H9 (cell line): Measurements from ENCODE around the gene WEE2. TPM values are rescaled to one million over a fixed set of nuclear protein-coding genes. Genes with fewer than 3 reads are reported as not detected.

ENCODE experiments used
- DNase-seq: peaks from one replicate; pipeline ENCODE4 v3.0.0-alpha.2; 2017
- H2AFZ ChIP-seq: one replicate; pipeline ENCODE4 v1.6.1; 2013; ENCODE audit warnings: mild to moderate bottlenecking, low read length, control low read depth, moderate library complexity
- H2AK5ac ChIP-seq: 2 replicates; pipeline ENCODE4 v1.6.1; 2013; ENCODE audit warnings: low read length, control low read depth, mixed read lengths; ENCODE audit not compliant: insufficient read length
- H2BK120ac ChIP-seq: one replicate; pipeline ENCODE4 v1.6.1; 2013; ENCODE audit warnings: low read depth, mild to moderate bottlenecking, low read length, control low read depth, inconsistent platforms; ENCODE audit not compliant: poor library complexity, severe bottlenecking
- H2BK12ac ChIP-seq: 2 replicates; pipeline ENCODE4 v1.6.1; 2013; ENCODE audit warnings: low read length, control low read depth, mixed read lengths, low read depth; ENCODE audit not compliant: insufficient read length
- H2BK15ac ChIP-seq: 2 replicates; pipeline ENCODE4 v1.6.1; 2013; ENCODE audit warnings: low read depth, low read length, control low read depth
- H2BK20ac ChIP-seq: one replicate; pipeline ENCODE4 v1.6.1; 2013; ENCODE audit warnings: low read depth, mild to moderate bottlenecking, low read length, control low read depth, inconsistent platforms; ENCODE audit not compliant: poor library complexity, severe bottlenecking
- H2BK5ac ChIP-seq: 2 replicates; pipeline ENCODE4 v1.6.1; 2013; ENCODE audit warnings: low read length, control low read depth, mixed read lengths; ENCODE audit not compliant: insufficient read length
- H3K14ac ChIP-seq: 2 replicates; pipeline ENCODE4 v1.6.1; 2013; ENCODE audit warnings: low read length, control low read depth; ENCODE audit not compliant: insufficient read depth
- H3K18ac ChIP-seq: 2 replicates; pipeline ENCODE4 v1.6.1; 2013; ENCODE audit warnings: low read depth, mild to moderate bottlenecking, mixed read lengths, low read length, control low read depth; ENCODE audit not compliant: insufficient read length
- H3K23ac ChIP-seq: 2 replicates; pipeline ENCODE4 v1.6.1; 2013; ENCODE audit warnings: low read length, control low read depth, mixed read lengths, low read depth; ENCODE audit not compliant: insufficient read length
- H3K23me2 ChIP-seq: 2 replicates; pipeline ENCODE4 v1.6.1; 2013; ENCODE audit warnings: low read depth, mild to moderate bottlenecking, mixed read lengths, low read length, control low read depth; ENCODE audit not compliant: insufficient read length, poor library complexity, severe bottlenecking
- H3K27ac ChIP-seq: 2 replicates; pipeline ENCODE4 v1.5.1; 2013; ENCODE audit warnings: low read length, control low read depth, mixed read lengths, low read depth; ENCODE audit not compliant: insufficient read length
- H3K27me3 ChIP-seq: 2 replicates; pipeline ENCODE4 v1.6.1; 2013; ENCODE audit warnings: low read length, control low read depth, inconsistent platforms; ENCODE audit not compliant: insufficient read depth
- H3K4ac ChIP-seq: 2 replicates; pipeline ENCODE4 v1.6.1; 2013; ENCODE audit warnings: low read depth, mild to moderate bottlenecking, control low read depth, inconsistent platforms, low read length, moderate library complexity
- H3K4me1 ChIP-seq: 2 replicates; pipeline ENCODE4 v1.6.1; 2013; ENCODE audit warnings: low read length, control low read depth, inconsistent platforms; ENCODE audit not compliant: insufficient read depth
- H3K4me2 ChIP-seq: 2 replicates; pipeline ENCODE4 v1.6.1; 2013; ENCODE audit warnings: low read length, control low read depth, mixed read lengths; ENCODE audit not compliant: insufficient read length, insufficient read depth
- H3K56ac ChIP-seq: 2 replicates; pipeline ENCODE4 v1.6.1; 2013; ENCODE audit warnings: low read depth, mild to moderate bottlenecking, mixed read lengths, low read length, control low read depth; ENCODE audit not compliant: insufficient read length
- H3K79me1 ChIP-seq: 2 replicates; pipeline ENCODE4 v1.6.1; 2013; ENCODE audit warnings: low read depth, mild to moderate bottlenecking, moderate library complexity, low read length, control low read depth, inconsistent platforms; ENCODE audit not compliant: insufficient read depth, poor library complexity, severe bottlenecking
- H3K79me2 ChIP-seq: 2 replicates; pipeline ENCODE4 v1.6.1; 2013; ENCODE audit warnings: low read length, control low read depth, inconsistent platforms; ENCODE audit not compliant: insufficient read depth
- H3K9ac ChIP-seq: 2 replicates; pipeline ENCODE4 v1.6.1; 2013; ENCODE audit warnings: low read length, control low read depth, mixed read lengths; ENCODE audit not compliant: insufficient read length; ENCODE audit errors: extremely low read depth
- H3K9me3 ChIP-seq: one replicate; pipeline ENCODE4 v1.6.1; 2013; ENCODE audit warnings: low read depth, low read length, inconsistent platforms; ENCODE audit not compliant: control insufficient read depth
- H3T11ph ChIP-seq: one replicate; pipeline ENCODE4 v1.6.1; 2013; ENCODE audit warnings: mild to moderate bottlenecking, low read length, control low read depth, inconsistent platforms
- H4K20me1 ChIP-seq: one replicate; pipeline ENCODE4 v1.6.1; 2013; ENCODE audit not compliant: control insufficient read depth, insufficient read length, insufficient read depth
- H4K5ac ChIP-seq: 2 replicates; pipeline ENCODE4 v1.6.1; 2013; ENCODE audit warnings: low read depth, mild to moderate bottlenecking, mixed read lengths, low read length, control low read depth; ENCODE audit not compliant: insufficient read length
- H4K8ac ChIP-seq: replicated peaks from 2 replicates; pipeline ENCODE4 v1.6.1; 2013; ENCODE audit warnings: low read length, control low read depth, mixed read lengths, low read depth; ENCODE audit not compliant: insufficient read length
- H4K91ac ChIP-seq: 2 replicates; pipeline ENCODE4 v1.6.1; 2013; ENCODE audit warnings: low read depth, mild to moderate bottlenecking, moderate library complexity, mixed read lengths, low read length, control low read depth; ENCODE audit not compliant: insufficient read length
- H3K27ac Mint-ChIP-seq, 3 experiments: 2 replicates in 2 of 3; 3 replicates in 1 of 3; pipeline ENCODE4 v1.8.0; 2020 to 2021; ENCODE audit warnings: mixed read lengths in 3 of 3, mild to moderate bottlenecking in 1 of 3, moderate library complexity in 1 of 3
- H3K27me3 Mint-ChIP-seq: 2 replicates; pipeline ENCODE4 v1.8.0; 2021; ENCODE audit warnings: low read depth, mild to moderate bottlenecking, moderate library complexity, mixed read lengths
- H3K36me3 Mint-ChIP-seq, 3 experiments: 2 replicates in 2 of 3; 3 replicates in 1 of 3; pipeline ENCODE4 v1.8.0; 2020 to 2021; ENCODE audit warnings: low read depth in 3 of 3, mixed read lengths in 3 of 3; ENCODE audit not compliant: insufficient read depth in 1 of 3
- H3K4me1 Mint-ChIP-seq, 2 experiments: 2 replicates each; pipeline ENCODE4 v1.8.0; 2020; ENCODE audit warnings: mixed read lengths in 2 of 2
- H3K4me3 Mint-ChIP-seq, 2 experiments: 2 replicates in 1 of 2; 3 replicates in 1 of 2; pipeline ENCODE4 v1.8.0; 2020 to 2021; ENCODE audit warnings: mild to moderate bottlenecking in 2 of 2, mixed read lengths in 2 of 2, moderate library complexity in 1 of 2
- H3K9me3 Mint-ChIP-seq, 2 experiments: 2 replicates in 1 of 2; 3 replicates in 1 of 2; pipeline ENCODE4 v1.8.0; 2020; ENCODE audit warnings: mild to moderate bottlenecking in 2 of 2, mixed read lengths in 2 of 2, moderate library complexity in 1 of 2
- CTCF ChIP-seq: fragments of 200-600 bp; sonication (generic); conservative IDR thresholded peaks from 3 replicates; pipeline ENCODE4 v1.8.0; 2021; ENCODE audit warnings: antibody characterized with exemption, mild to moderate bottlenecking
- WGBS: extraction: QIAGEN DNeasy Blood & Tissue Kit; methylation state at CpG from one replicate; pipeline ENCODE4 v1.1.7; 2013; ENCODE audit warnings: missing lambda C conversion rate, low lambda C conversion rate, mixed read lengths; ENCODE audit not compliant: insufficient read length; ENCODE audit errors: extremely low coverage; 5-methylcytosine and 5-hydroxymethylcytosine counted together
- total RNA-seq: library from RNA; stranded (reverse); gene quantifications from 2 replicates; pipeline ENCODE4 v1.2.1, GENCODE V29; 2021

The WEE2 gene
- total RNA-seq, 1 experiment from 2014 or later = not detected

GRCh38 chr7:141702892-141703291, 5.3 kb upstream of the WEE2 start:
- Mint-ChIP-seq H3K27me3 (peaks cover 23% of the 10 kb centered on the region), H3K36me3 (no peaks in the 10 kb centered on the region)
- H4K91ac ChIP-seq = no peak overlapping the region

More at GRCh38 chr7:141702892-141703291, 5.3 kb upstream of the WEE2 start:
- Histone ChIP-seq H4K5ac (no peak overlapping the region), H2BK15ac (no peak overlapping the region), H3K9ac (no peak overlapping the region), H3K56ac (no peak overlapping the region), H3K23ac (no peak overlapping the region), H2AK5ac (no peak overlapping the region), H3K23me2 (peaks cover 5% of the 10 kb centered on the region), H2BK120ac (no peak overlapping the region), H3K79me1 (no peaks in the 10 kb centered on the region), H4K8ac (no peak overlapping the region), H3K14ac (no peak overlapping the region), H3K4me1 (peaks cover 2% of the 10 kb centered on the region; the same call in 1 of the 2 replicates), H3K4ac (no peak overlapping the region), H3K18ac (no peak overlapping the region), H2AFZ (no peak overlapping the region), H2BK5ac (no peak overlapping the region), H3K79me2 (no peaks in the 10 kb centered on the region), H4K20me1 (no peaks in the 10 kb centered on the region), H3K4me2 (no peak overlapping the region), H3K27me3 (peaks cover 2% of the 10 kb centered on the region; the same call in 1 of the 2 replicates), H2BK12ac (no peak overlapping the region), H2BK20ac (no peak overlapping the region), H3K27ac (no peak overlapping the region), H3K9me3 (no peaks in the 10 kb centered on the region), H3T11ph (no peak overlapping the region)
- Mint-ChIP-seq H3K27ac (no peak overlapping the region), H3K4me3 (peak overlapping the region; percentile 46 to 67; a peak in 3 of 5 replicates), H3K9me3 (no peaks in the 10 kb centered on the region), H3K4me1 (peaks cover 52 to 53% of the 10 kb centered on the region in 2 experiments)
- no CpG with 5 or more reads among the region's 4 CpGs for WGBS
- no peak for TF ChIP-seq CTCF
- no peak for DNase-seq
